K562 (cell line): ENCODE measurements around the gene ABHD14A. TPM values are rescaled to one million over a fixed set of nuclear protein-coding genes. Genes with fewer than 3 reads are reported as not detected.

Experiments used
- GABPA ChIP-seq: fragments of 200-800 bp; sonication (Bioruptor generic); conservative IDR thresholded peaks from 2 replicates; pipeline ENCODE4 v1.6.1; 2016; ENCODE audit warnings: low read depth, missing genetic modification characterization, missing compliant biosample characterization
- HNRNPL ChIP-seq: fragments of 200-400 bp; formaldehyde crosslinking; IDR thresholded peaks from 2 replicates; pipeline ENCODE4 v1.6.1; 2017; ENCODE audit warnings: low read depth, mild to moderate bottlenecking, low read length
- ZNF124 ChIP-seq: sonication (generic); formaldehyde crosslinking; IDR thresholded peaks from 2 replicates; pipeline ENCODE4 v1.8.1; 2022; ENCODE audit warnings: missing genetic modification reagents
- ZNF3 ChIP-seq: fragments of 250-450 bp; sonication (Bioruptor Pico); IDR thresholded peaks from 2 replicates; pipeline ENCODE4 v1.5.0; 2021; ENCODE audit warnings: mild to moderate bottlenecking, moderate library complexity
- ZNF766 ChIP-seq: fragments of 200-800 bp; sonication (Bioruptor generic); conservative IDR thresholded peaks from 2 replicates; pipeline ENCODE4 v1.6.1; 2016; ENCODE audit warnings: missing genetic modification characterization, missing compliant biosample characterization
- polyA plus RNA-seq, 8 experiments: library from polyadenylated mRNA; depleted of rRNA in 4 of 8; stranded (reverse) in 5 of 8; unstranded in 3 of 8; fragments of >200 nt; fragmentation: Nextera tagmentation in 2 of 8; fragmentation: Illumina TruSeq in 1 of 8; extraction: Ambion mirVana in 2 of 8; extraction: Trizol in 1 of 8; gene quantifications; 2 replicates each; pipeline versions ENCODE4 v1.2.1 to v1.2.3, GENCODE V29; 2011 to 2014; ENCODE audit warnings: inconsistent platforms in 1 of 8, missing spikeins in 1 of 8
- total RNA-seq, 7 experiments: library from RNA; depleted of rRNA in 6 of 7; stranded (reverse); fragments of >200 nt in 6 of 7; fragmentation: Illumina TruSeq in 2 of 7; extraction: Trizol in 2 of 7; gene quantifications; 2 replicates each; pipeline versions ENCODE4 v1.2.1 to v1.2.3, GENCODE V29; 2011 to 2021; ENCODE audit warnings: low replicate concordance in 1 of 7
- TF ChIP-seq, protein P1 (sequence below), 2 experiments: fragments of 450-650 bp; formaldehyde crosslinking in 1 of 2; IDR thresholded peaks; 2 replicates each; pipeline versions ENCODE4 v1.4.0 to v1.6.1; 2014 to 2020; ENCODE audit warnings: mild to moderate bottlenecking in 2 of 2, borderline replicate concordance in 1 of 2, low read depth in 1 of 2
- TF ChIP-seq, protein P2 (sequence below): fragments of 250-450 bp; sonication (Bioruptor Pico); IDR thresholded peaks from 2 replicates; pipeline ENCODE4 v1.4.0; 2020; ENCODE audit warnings: mild to moderate bottlenecking
- TF ChIP-seq, protein P3 (sequence below): sonication (generic); formaldehyde crosslinking; IDR thresholded peaks from 2 replicates; pipeline ENCODE4 v1.8.1; 2023; ENCODE audit warnings: mild to moderate bottlenecking, missing genetic modification reagents
- TF ChIP-seq, protein P4 (sequence below): IDR thresholded peaks from 2 replicates; pipeline ENCODE4 v1.6.1; 2011; ENCODE audit warnings: borderline replicate concordance, low read depth, mild to moderate bottlenecking, moderate library complexity, low read length; ENCODE audit not compliant: insufficient read depth, poor library complexity, severe bottlenecking
- TF ChIP-seq, protein P5 (sequence below): sonication (generic); formaldehyde crosslinking; IDR thresholded peaks from 2 replicates; pipeline ENCODE4 v1.8.1; 2022; ENCODE audit warnings: missing genetic modification reagents

The ABHD14A gene
- total and polyA plus RNA-seq, 9 of the 15 experiments (the other 6 are each of a cell fraction or from before 2014, with no cell fraction given): 0.90 to 10.5 (median 8.3) TPM

DNA sequence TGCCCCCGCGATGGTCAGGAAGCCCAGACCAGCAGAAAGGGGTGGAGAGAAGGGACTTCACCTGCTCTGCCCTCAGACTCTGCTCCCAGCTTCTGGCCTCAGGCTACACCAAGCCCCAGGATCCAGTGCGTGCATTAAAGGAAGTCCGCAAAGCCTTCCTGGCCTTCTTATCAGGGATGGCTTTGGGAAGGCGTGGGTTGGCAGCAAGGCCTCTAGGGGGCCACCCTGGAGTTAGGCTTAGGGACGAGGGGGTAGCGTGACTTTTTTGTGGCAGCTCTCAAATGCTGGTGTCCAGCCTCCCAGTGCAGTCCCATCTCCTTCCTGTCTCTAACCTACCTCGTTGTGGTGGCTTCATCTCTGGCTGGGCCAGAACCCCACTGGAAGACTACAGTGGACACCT is 39.7 kb downstream of the ABHD14A start (continued):
- TF ChIP-seq, protein P1, sequence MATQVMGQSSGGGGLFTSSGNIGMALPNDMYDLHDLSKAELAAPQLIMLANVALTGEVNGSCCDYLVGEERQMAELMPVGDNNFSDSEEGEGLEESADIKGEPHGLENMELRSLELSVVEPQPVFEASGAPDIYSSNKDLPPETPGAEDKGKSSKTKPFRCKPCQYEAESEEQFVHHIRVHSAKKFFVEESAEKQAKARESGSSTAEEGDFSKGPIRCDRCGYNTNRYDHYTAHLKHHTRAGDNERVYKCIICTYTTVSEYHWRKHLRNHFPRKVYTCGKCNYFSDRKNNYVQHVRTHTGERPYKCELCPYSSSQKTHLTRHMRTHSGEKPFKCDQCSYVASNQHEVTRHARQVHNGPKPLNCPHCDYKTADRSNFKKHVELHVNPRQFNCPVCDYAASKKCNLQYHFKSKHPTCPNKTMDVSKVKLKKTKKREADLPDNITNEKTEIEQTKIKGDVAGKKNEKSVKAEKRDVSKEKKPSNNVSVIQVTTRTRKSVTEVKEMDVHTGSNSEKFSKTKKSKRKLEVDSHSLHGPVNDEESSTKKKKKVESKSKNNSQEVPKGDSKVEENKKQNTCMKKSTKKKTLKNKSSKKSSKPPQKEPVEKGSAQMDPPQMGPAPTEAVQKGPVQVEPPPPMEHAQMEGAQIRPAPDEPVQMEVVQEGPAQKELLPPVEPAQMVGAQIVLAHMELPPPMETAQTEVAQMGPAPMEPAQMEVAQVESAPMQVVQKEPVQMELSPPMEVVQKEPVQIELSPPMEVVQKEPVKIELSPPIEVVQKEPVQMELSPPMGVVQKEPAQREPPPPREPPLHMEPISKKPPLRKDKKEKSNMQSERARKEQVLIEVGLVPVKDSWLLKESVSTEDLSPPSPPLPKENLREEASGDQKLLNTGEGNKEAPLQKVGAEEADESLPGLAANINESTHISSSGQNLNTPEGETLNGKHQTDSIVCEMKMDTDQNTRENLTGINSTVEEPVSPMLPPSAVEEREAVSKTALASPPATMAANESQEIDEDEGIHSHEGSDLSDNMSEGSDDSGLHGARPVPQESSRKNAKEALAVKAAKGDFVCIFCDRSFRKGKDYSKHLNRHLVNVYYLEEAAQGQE (IDR thresholded peaks at IDR 0.05; ENCODE audit: borderline replicate concordance): peak; percentile 10; the same call in 1 of the 2 replicates
- TF ChIP-seq, protein P1 (CRISPR knock-in tag; IDR thresholded peaks at IDR 0.05; ENCODE audit: low read depth): no peak
- TF ChIP-seq HNRNPL (no peak), ZNF124 (CRISPR knock-in tag) (no peak), ZNF766 (CRISPR knock-in tag) (no peak), ZNF3 (CRISPR knock-in tag) (no peak), GABPA (tag) (0 out of 2 replicates have a peak, but pooled peaks have one; percentile 30)
- TF ChIP-seq, protein P2, sequence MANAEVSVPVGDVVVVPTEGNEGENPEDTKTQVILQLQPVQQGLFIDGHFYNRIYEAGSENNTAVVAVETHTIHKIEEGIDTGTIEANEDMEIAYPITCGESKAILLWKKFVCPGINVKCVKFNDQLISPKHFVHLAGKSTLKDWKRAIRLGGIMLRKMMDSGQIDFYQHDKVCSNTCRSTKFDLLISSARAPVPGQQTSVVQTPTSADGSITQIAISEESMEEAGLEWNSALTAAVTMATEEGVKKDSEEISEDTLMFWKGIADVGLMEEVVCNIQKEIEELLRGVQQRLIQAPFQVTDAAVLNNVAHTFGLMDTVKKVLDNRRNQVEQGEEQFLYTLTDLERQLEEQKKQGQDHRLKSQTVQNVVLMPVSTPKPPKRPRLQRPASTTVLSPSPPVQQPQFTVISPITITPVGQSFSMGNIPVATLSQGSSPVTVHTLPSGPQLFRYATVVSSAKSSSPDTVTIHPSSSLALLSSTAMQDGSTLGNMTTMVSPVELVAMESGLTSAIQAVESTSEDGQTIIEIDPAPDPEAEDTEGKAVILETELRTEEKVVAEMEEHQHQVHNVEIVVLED: no peak
- TF ChIP-seq, protein P3, sequence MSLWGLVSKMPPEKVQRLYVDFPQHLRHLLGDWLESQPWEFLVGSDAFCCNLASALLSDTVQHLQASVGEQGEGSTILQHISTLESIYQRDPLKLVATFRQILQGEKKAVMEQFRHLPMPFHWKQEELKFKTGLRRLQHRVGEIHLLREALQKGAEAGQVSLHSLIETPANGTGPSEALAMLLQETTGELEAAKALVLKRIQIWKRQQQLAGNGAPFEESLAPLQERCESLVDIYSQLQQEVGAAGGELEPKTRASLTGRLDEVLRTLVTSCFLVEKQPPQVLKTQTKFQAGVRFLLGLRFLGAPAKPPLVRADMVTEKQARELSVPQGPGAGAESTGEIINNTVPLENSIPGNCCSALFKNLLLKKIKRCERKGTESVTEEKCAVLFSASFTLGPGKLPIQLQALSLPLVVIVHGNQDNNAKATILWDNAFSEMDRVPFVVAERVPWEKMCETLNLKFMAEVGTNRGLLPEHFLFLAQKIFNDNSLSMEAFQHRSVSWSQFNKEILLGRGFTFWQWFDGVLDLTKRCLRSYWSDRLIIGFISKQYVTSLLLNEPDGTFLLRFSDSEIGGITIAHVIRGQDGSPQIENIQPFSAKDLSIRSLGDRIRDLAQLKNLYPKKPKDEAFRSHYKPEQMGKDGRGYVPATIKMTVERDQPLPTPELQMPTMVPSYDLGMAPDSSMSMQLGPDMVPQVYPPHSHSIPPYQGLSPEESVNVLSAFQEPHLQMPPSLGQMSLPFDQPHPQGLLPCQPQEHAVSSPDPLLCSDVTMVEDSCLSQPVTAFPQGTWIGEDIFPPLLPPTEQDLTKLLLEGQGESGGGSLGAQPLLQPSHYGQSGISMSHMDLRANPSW (CRISPR knock-in tag): no peak
- TF ChIP-seq, protein P4, sequence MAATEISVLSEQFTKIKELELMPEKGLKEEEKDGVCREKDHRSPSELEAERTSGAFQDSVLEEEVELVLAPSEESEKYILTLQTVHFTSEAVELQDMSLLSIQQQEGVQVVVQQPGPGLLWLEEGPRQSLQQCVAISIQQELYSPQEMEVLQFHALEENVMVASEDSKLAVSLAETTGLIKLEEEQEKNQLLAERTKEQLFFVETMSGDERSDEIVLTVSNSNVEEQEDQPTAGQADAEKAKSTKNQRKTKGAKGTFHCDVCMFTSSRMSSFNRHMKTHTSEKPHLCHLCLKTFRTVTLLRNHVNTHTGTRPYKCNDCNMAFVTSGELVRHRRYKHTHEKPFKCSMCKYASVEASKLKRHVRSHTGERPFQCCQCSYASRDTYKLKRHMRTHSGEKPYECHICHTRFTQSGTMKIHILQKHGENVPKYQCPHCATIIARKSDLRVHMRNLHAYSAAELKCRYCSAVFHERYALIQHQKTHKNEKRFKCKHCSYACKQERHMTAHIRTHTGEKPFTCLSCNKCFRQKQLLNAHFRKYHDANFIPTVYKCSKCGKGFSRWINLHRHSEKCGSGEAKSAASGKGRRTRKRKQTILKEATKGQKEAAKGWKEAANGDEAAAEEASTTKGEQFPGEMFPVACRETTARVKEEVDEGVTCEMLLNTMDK: peak; percentile 55
- TF ChIP-seq, protein P5, sequence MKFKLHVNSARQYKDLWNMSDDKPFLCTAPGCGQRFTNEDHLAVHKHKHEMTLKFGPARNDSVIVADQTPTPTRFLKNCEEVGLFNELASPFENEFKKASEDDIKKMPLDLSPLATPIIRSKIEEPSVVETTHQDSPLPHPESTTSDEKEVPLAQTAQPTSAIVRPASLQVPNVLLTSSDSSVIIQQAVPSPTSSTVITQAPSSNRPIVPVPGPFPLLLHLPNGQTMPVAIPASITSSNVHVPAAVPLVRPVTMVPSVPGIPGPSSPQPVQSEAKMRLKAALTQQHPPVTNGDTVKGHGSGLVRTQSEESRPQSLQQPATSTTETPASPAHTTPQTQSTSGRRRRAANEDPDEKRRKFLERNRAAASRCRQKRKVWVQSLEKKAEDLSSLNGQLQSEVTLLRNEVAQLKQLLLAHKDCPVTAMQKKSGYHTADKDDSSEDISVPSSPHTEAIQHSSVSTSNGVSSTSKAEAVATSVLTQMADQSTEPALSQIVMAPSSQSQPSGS (CRISPR knock-in tag): no peak
